H1 (cell line): Measurements from ENCODE around the gene ODAD3. TPM values are rescaled to one million over a fixed set of nuclear protein-coding genes. Genes with fewer than 3 reads are reported as not detected.

Source experiments
- CTCF ChIA-PET: fragments of 300-600 bp; sonication (Branson Sonifier 250); formaldehyde crosslinking; loops from one replicate; lab custom pipeline; 2021; ENCODE audit not compliant: partially characterized antibody; lab: Charles Lee
- POLR2A ChIA-PET: fragments of 300-600 bp; sonication (Branson Sonifier 250); formaldehyde crosslinking; loops from one replicate; lab custom pipeline; 2021; ENCODE audit warnings: inconsistent platforms; ENCODE audit not compliant: partially characterized antibody; lab: Charles Lee
- DNase-seq, 2 experiments: peaks; one replicate each; pipeline versions ENCODE4 v3.0.0 to v3.0.0-alpha.2; 2010 to 2022; ENCODE audit warnings: low spot score in 2 of 2, low read depth in 1 of 2, mixed read lengths in 1 of 2
- FAIRE-seq: peaks from 2 replicates; lab custom pipeline; 2011; peaks lifted over from hg19 to GRCh38; lab: Jason Lieb, UNC
- H2AFZ ChIP-seq: 2 replicates; pipeline ENCODE4 v1.8.1; 2012; ENCODE audit warnings: low read length, inconsistent platforms
- H2AK5ac ChIP-seq: 2 replicates; pipeline ENCODE4 v1.6.1; 2013; ENCODE audit warnings: low read depth, low read length
- H2BK120ac ChIP-seq: replicated peaks from 2 replicates; pipeline ENCODE3; 2013; ENCODE audit warnings: low read depth, low read length, inconsistent platforms
- H2BK12ac ChIP-seq: 2 replicates; pipeline ENCODE4 v1.6.1; 2013; ENCODE audit warnings: low read depth, low read length
- H2BK15ac ChIP-seq: 2 replicates; pipeline ENCODE4 v1.6.1; 2013; ENCODE audit warnings: low read length
- H2BK20ac ChIP-seq: 2 replicates; pipeline ENCODE4 v1.6.1; 2013; ENCODE audit warnings: low read length
- H2BK5ac ChIP-seq: 2 replicates; pipeline ENCODE4 v1.6.1; 2013; ENCODE audit warnings: low read depth, low read length
- H3K14ac ChIP-seq: 2 replicates; pipeline ENCODE4 v1.6.1; 2013; ENCODE audit warnings: inconsistent platforms; ENCODE audit not compliant: insufficient read length
- H3K18ac ChIP-seq: 2 replicates; pipeline ENCODE4 v1.6.1; 2013; ENCODE audit warnings: low read length; ENCODE audit errors: extremely low read depth
- H3K23ac ChIP-seq: 2 replicates; pipeline ENCODE4 v1.6.1; 2013; ENCODE audit warnings: inconsistent platforms; ENCODE audit not compliant: insufficient read length
- H3K23me2 ChIP-seq: 2 replicates; pipeline ENCODE4 v1.6.1; 2013; ENCODE audit warnings: low read depth, low read length
- H3K27ac ChIP-seq: 2 replicates; pipeline ENCODE4 v1.6.1; 2011; ENCODE audit warnings: low read depth, low read length, inconsistent platforms
- H3K27me3 ChIP-seq, 4 experiments: replicated peaks in 1 of 4; 1 replicate in 1 of 4; 2 replicates in 3 of 4; pipeline versions ENCODE4 v1.6.1 to v1.8.1; 2011 to 2013; ENCODE audit warnings: low read length in 3 of 4, mild to moderate bottlenecking in 3 of 4, inconsistent platforms in 2 of 4, mixed read lengths in 2 of 4, moderate library complexity in 1 of 4; ENCODE audit not compliant: control insufficient read depth in 3 of 4, insufficient read depth in 3 of 4; ENCODE audit errors: extremely low read depth in 1 of 4
- H3K36me3 ChIP-seq, 4 experiments: 2 replicates each; pipeline versions ENCODE4 v1.6.1 to v1.8.1; 2011 to 2013; ENCODE audit warnings: mild to moderate bottlenecking in 4 of 4, low read length in 3 of 4, moderate library complexity in 2 of 4, control low read depth in 1 of 4, inconsistent platforms in 1 of 4; ENCODE audit not compliant: insufficient read depth in 4 of 4, control insufficient read depth in 2 of 4
- H3K4ac ChIP-seq: replicated peaks from 2 replicates; pipeline ENCODE3; 2013; ENCODE audit warnings: low read length, low read depth, mixed read lengths, inconsistent platforms; ENCODE audit not compliant: insufficient read length
- H3K4me1 ChIP-seq, 4 experiments: replicated peaks in 1 of 4; 1 replicate in 1 of 4; 2 replicates in 3 of 4; pipeline versions ENCODE4 v1.6.1 to v1.8.1; 2011 to 2013; ENCODE audit warnings: low read length in 3 of 4, inconsistent platforms in 2 of 4, mixed read lengths in 1 of 4; ENCODE audit not compliant: insufficient read depth in 4 of 4, control insufficient read depth in 3 of 4
- H3K4me2 ChIP-seq, 2 experiments: 2 replicates each; pipeline versions ENCODE4 v1.6.1 to v1.8.1; 2011 to 2013; ENCODE audit warnings: low read depth in 2 of 2, low read length in 2 of 2, control low read depth in 1 of 2, inconsistent platforms in 1 of 2, mild to moderate bottlenecking in 1 of 2; ENCODE audit not compliant: insufficient read depth in 1 of 2
- H3K4me3 ChIP-seq, 4 experiments: fragments of 200-600, 300-600 bp in 1 of 4; sonication (generic), shearing (Covaris generic), sonication (Bioruptor Twin) in 1 of 4; 2 replicates each; pipeline versions ENCODE4 v1.5.1 to v1.8.1; 2011 to 2016; ENCODE audit warnings: low read length in 4 of 4, low read depth in 3 of 4, control low read depth in 2 of 4, inconsistent platforms in 2 of 4, mild to moderate bottlenecking in 2 of 4, mixed read lengths in 1 of 4, moderate library complexity in 1 of 4; ENCODE audit not compliant: insufficient read depth in 2 of 4; ENCODE audit errors: extremely low read depth in 1 of 4
- H3K56ac ChIP-seq: replicated peaks from 2 replicates; pipeline ENCODE3; 2013; ENCODE audit warnings: low read depth, mild to moderate bottlenecking, mixed read lengths, low read length, inconsistent platforms; ENCODE audit not compliant: insufficient read length
- H3K79me1 ChIP-seq: 2 replicates; pipeline ENCODE4 v1.6.1; 2013; ENCODE audit warnings: low read depth, low read length, control low read depth
- H3K79me2 ChIP-seq, 2 experiments: 2 replicates each; pipeline versions ENCODE4 v1.6.1 to v1.8.1; 2012 to 2013; ENCODE audit warnings: low read length in 2 of 2, mild to moderate bottlenecking in 2 of 2, inconsistent platforms in 1 of 2; ENCODE audit not compliant: insufficient read depth in 2 of 2, control insufficient read depth in 1 of 2
- H3K9ac ChIP-seq, 4 experiments: replicated peaks in 1 of 4; 1 replicate in 1 of 4; 2 replicates in 3 of 4; pipeline versions ENCODE4 v1.6.1 to v1.8.1; 2011 to 2013; ENCODE audit warnings: low read depth in 3 of 4, low read length in 3 of 4, control low read depth in 2 of 4, mild to moderate bottlenecking in 2 of 4, moderate library complexity in 2 of 4, inconsistent platforms in 1 of 4; ENCODE audit errors: extremely low read depth in 1 of 4
- H3K9me3 ChIP-seq, 2 experiments: 2 replicates each; pipeline versions ENCODE4 v1.6.1 to v1.8.1; 2012 to 2013; ENCODE audit warnings: mild to moderate bottlenecking in 2 of 2, moderate library complexity in 2 of 2, control low read depth in 1 of 2, inconsistent platforms in 1 of 2, low read depth in 1 of 2, low read length in 1 of 2, mixed read lengths in 1 of 2; ENCODE audit not compliant: insufficient read depth in 2 of 2
- H4K20me1 ChIP-seq, 2 experiments: replicated peaks in 1 of 2; 2 replicates each; pipeline versions ENCODE3 to v1.8.1; 2011 to 2013; ENCODE audit warnings: inconsistent platforms in 2 of 2, low read length in 2 of 2, mild to moderate bottlenecking in 1 of 2; ENCODE audit not compliant: insufficient read depth in 2 of 2, control insufficient read depth in 1 of 2
- H4K5ac ChIP-seq: 2 replicates; pipeline ENCODE4 v1.6.1; 2013; ENCODE audit warnings: low read length, low read depth, mixed read lengths, inconsistent platforms; ENCODE audit not compliant: insufficient read length
- H4K8ac ChIP-seq: 2 replicates; pipeline ENCODE4 v1.8.0; 2013; ENCODE audit warnings: mild to moderate bottlenecking, moderate library complexity, low read length, inconsistent platforms; ENCODE audit not compliant: insufficient read depth; ENCODE audit errors: extremely low read depth
- H4K91ac ChIP-seq: replicated peaks from 2 replicates; pipeline ENCODE3; 2013; ENCODE audit warnings: low read length, mixed read lengths, inconsistent platforms; ENCODE audit not compliant: insufficient read length
- EGR1 ChIP-seq: IDR thresholded peaks from 2 replicates; pipeline ENCODE4 v1.6.1; 2011; ENCODE audit warnings: low read depth, low read length, borderline replicate concordance
- SAP30 ChIP-seq: fragments of 300-600 bp; sonication (generic); IDR thresholded peaks from 2 replicates; pipeline ENCODE4 v1.7.1; 2012; ENCODE audit warnings: low read length, moderate library complexity, mild to moderate bottlenecking, inconsistent platforms; ENCODE audit not compliant: insufficient read depth, insufficient replicate concordance
- WGBS, 2 experiments: shearing (Covaris generic) in 1 of 2; methylation state at CpG; one replicate each; pipeline versions ENCODE4 v1.1.6 to v1.1.7; 2013 to 2015; ENCODE audit warnings: low lambda C conversion rate in 2 of 2, mixed read lengths in 2 of 2, inconsistent platforms in 1 of 2, low coverage in 1 of 2, missing lambda C conversion rate in 1 of 2; ENCODE audit not compliant: insufficient replicate concordance in 2 of 2, insufficient coverage in 1 of 2, insufficient read length in 1 of 2; ENCODE audit errors: extremely low coverage in 1 of 2, missing lambda C conversion rate in 1 of 2; 5-methylcytosine and 5-hydroxymethylcytosine counted together
- polyA plus RNA-seq, 7 experiments: library from polyadenylated mRNA; depleted of rRNA in 3 of 7; stranded (reverse) in 5 of 7; unstranded in 2 of 7; fragments of >200 nt in 5 of 7; fragments of 200-250 nt in 2 of 7; gene quantifications; 1 replicate in 5 of 7; 2 replicates in 1 of 7; 4 replicates in 1 of 7; pipeline versions ENCODE4 v1.2.1 to v1.2.3, GENCODE V29; 2011 to 2013; ENCODE audit warnings: missing spikeins in 2 of 7, mixed read lengths in 2 of 7
- total RNA-seq: library from RNA; stranded (reverse); fragmentation: NEBNext Ultra II Directional; extraction: Animal tissue kit (Norgen Biotek cat#: 25700); gene quantifications from 2 replicates; pipeline ENCODE4 v1.2.1, GENCODE V29; 2021

Gene ODAD3
- total and polyA plus RNA-seq, 2 of the 8 experiments (the other 6 are each of a cell fraction or from before 2014, with no cell fraction given) = 2.1 to 2.2 TPM

DNA sequence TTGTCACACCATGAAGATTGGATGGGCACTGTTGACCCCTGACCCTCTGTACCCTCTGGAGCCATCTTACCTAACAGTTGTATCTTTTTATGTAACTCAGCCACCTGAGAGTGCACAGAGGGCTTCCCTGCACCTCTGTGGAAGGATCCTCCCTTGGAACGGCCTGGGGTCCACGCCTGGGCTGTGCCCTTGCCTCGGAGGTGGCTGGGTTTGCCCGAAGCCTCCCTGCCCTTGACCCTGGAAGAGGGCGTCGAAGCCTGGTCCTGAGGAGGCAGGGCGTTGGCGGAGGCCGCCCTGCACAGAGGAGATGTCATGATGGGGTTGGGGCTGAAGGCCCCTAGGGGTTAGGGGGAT lies 241 bp downstream of the ODAD3 start:
- TF ChIP-seq SAP30 = peak; percentile 81
- TF ChIP-seq EGR1 = no peak
- H3K4me3 ChIP-seq = peak overlapping the region; percentile 33 to 86 (median 48); a peak in 7 of 8 replicates
- H3K36me3 ChIP-seq = peaks cover 9 to 24% (median 15%) of the 10 kb centered on the region in 4 experiments; a peak in 7 of 8 replicates
- WGBS, 2 experiments = 21% methylated on average over 9 of the region's 9 CpGs; no CpG with 5 or more reads in 1 of the 2 experiments
- H3K4me2 ChIP-seq = peak overlapping the region; percentile 57 to 91
- peaks cover 0 to 13% (median 7%) of the 10 kb centered on the region in 4 experiments; a peak in 5 of 7 replicates for H3K4me1 ChIP-seq
- H3K9me3 ChIP-seq = no peaks in the 10 kb centered on the region
- H4K20me1 ChIP-seq = peaks cover 0 to 5% of the 10 kb centered on the region in 2 experiments
- no peak overlapping the region; the same call in 1 of the 2 replicates for H2BK15ac ChIP-seq
- peak overlapping the region; percentile 36 for H2BK5ac ChIP-seq
- no peak overlapping the region for H3K18ac ChIP-seq
- no peak overlapping the region for H4K91ac ChIP-seq
- no peak for DNase-seq
- H3K27ac ChIP-seq = no peak overlapping the region
- ChIA-PET POLR2A (interaction anchor here (1.0 to 2.8 kb wide), 9 partner anchors 8 to 60 kb away, joined by 3 to 15 read pairs (median 9); partner anchors contain the start of genes RGL3 and SWSAP1), CTCF (interaction anchor here (1.0 to 13.0 kb wide), 16 partner anchors 8 to 113 kb away, joined by 3 to 192 read pairs (median 4); partner anchors contain the start of genes EPOR, RGL3 and SWSAP1)
- no peak overlapping the region for H3K14ac ChIP-seq
- H3K79me1 ChIP-seq = no peaks in the 10 kb centered on the region; the same call in none of the 2 replicates
- peaks cover 0 to 16% of the 10 kb centered on the region in 2 experiments; a peak in 2 of 4 replicates for H3K79me2 ChIP-seq
- H2AFZ ChIP-seq = peak overlapping the region; percentile 91
- H2BK12ac ChIP-seq = no peak overlapping the region; the same call in 1 of the 2 replicates
- H3K23ac ChIP-seq = no peak overlapping the region
- H4K8ac ChIP-seq = peak overlapping the region; percentile 66; the same call in 1 of the 2 replicates
- H2AK5ac ChIP-seq = no peak overlapping the region
- no peak overlapping the region for H4K5ac ChIP-seq
- peak overlapping the region in 3 of 4 experiments; percentile 8 to 28 (median 26); a peak in 2 of 7 replicates for H3K9ac ChIP-seq
- no peak overlapping the region for H2BK20ac ChIP-seq
- no peaks in the 10 kb centered on the region for H3K27me3 ChIP-seq
- H3K23me2 ChIP-seq = peaks cover 7% of the 10 kb centered on the region
- H2BK120ac ChIP-seq = no peak overlapping the region
- no peak overlapping the region for H3K56ac ChIP-seq
- no peak overlapping the region for H3K4ac ChIP-seq
- FAIRE-seq = no peak
